Stimulated activated CD8-positive, alpha-beta memory T cell treated with anti-CD3 and anti-CD28 coated beads, Interleukin-12 subunit alpha, Interleukin-12 subunit beta, amount 100 ng/mL, for 4 hours (primary cell): Measurements from ENCODE around the gene MAST2.

ENCODE experiments used
- DNase-seq: peaks from one replicate; pipeline ENCODE4 v3.0.0-alpha.2; 2020; ENCODE audit warnings: low read depth

Gene MAST2

DNA sequence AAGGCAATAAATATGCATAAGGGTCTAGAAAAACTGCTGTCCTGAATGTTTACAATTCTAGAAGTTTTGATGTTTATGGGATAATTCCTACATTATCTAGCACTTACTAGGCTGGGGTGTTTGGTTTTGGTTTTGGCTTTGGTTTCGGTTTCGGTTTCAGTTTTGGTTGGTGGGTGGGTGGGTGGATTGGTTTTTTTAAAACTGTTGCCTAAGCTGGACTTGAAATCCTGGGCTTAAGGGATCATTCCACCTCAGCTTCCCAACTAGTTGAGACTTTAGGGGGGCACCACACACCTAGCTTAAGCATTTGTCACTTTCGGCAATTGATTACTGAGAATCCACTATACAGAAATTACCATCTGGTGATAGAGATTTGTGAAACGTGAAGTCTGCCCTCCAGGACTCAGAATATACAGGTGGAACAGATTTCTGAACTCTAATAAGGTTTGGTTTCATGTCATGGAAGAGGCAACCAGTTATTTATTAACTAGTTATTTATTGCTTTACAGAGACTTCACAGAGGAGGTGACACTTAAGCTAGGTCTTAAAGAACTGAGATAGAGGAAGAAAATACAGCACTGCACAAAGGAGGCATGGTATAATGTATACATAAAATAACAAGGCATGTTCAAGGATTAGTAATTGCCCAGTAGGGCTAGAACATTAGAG is 259.4 kb downstream of the MAST2 start:
- no peak for DNase-seq

DNA sequence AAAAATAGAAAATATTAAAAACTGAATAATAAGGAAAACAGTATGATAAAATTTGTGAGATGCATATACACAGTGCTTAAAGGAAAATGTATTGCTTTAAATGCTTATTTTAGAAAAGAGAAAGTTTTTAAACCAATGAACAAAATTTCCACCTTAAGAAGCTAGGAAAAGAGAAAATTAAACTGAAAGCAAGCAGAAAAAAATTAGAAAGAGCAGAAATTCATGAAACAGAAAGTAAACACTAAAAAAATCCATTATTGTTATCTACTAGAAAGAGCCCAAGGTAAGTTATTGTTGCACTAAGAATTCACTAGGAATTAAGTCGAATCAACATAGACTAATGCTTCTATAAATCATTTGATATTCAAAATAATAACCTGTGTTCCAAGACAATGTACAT is 261.3 kb downstream of the MAST2 start:
- no peak for DNase-seq

DNA sequence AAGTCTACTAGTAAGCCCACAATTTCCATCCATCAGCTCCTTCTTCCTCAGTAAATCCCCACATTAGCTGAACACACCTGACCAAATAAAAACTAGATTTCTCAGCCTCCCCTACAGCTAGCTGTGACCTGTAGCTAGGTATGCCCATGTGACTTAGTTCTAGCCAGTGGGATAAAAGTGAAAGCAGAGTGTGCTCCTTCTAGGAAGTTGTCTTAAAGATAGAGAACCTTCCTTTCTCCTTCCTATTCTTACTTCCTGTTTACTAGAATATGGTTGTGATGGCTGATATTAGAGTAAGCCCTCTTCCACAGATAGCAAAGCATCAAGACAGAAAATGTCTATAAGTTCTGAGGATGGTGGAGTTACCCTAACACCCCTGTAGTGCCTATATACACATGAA is 262.0 kb downstream of the MAST2 start:
- DNase-seq = no peak

DNA sequence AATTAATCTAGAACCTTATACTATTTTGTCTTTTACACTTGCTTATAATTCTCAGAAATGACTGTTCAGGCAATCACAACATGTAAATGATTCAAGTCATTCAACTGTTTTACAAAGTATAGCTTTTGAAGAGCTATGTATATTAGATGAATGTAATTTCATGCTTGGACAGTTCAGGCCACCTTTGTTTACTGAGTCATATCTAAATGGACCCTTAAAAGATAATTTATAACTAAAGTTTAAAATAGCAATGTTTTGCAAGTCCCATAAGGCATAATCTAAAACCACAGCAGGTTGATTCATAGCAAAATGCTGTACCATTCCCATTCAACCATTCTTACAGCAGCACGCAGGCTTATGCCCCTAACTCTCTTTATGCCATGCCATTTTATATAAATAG is 264.2 kb downstream of the MAST2 start:
- no peak for DNase-seq

DNA sequence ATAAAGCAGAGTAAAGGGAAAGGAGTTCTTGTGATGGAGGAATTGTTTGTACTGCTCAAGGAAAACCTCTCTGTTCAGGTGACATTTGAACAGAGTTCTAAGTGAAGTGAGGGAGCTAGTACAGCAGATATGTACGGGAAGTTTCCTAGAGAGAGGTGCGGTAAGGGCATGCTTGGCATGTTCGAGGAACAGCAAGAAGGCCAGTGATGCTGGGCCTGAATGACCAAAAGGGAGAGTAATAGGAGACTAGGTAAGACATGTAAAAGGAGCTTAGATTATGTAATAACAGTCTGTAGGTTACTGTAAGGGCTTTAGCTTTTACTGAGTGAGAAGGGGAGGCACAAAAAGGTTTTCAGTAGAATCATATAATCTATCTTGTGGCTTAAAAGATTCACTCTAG is 265.1 kb downstream of the MAST2 start:
- no peak for DNase-seq

DNA sequence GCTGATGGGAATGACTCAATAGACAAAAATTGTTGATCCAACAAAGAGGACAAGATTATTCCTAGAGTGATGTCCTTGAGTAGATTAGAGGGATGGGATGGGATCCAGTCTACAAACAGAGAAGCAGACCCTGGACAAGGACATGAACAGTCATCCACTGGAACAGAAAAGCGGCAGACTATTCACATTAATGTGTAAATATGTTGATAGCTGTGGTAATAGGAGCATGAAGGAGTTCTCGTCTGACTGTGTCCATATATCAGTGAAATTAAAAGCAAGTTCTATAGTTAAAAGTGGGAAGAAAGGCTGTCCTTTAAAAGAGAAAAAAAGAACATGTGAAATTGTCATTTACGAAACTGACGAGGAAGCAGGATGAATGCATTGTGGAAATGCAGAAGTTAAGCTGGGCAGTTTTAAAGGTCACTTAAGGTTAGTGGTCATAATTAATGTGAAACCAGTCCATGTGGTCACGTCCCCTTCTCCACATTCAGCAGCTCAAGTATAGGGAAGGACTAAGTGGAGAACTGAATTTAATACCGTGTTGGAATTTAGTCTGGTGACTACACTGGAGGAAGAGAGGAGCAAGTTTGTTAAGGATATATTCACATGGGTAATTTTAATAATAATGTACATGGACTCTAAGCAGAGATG is 266.9 kb downstream of the MAST2 start:
- no peak for DNase-seq

DNA sequence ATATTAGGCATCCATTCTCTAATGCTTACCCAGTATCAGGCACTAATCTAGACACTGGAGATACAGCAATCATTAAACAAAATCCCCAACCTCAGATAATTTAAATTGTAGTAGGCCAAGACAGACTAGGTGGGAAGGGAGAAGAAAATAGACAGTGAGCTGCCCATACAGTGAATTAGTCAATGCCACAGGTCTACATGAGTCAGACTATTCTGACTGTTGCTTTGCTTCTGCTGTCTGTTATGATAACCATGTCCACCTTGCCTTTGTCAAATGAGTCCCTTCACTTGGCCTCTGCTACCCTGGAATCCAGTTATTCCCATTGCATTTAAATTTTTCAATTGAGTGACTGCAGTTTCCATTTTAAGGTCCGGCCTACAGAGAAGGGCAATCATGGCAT is 269.6 kb downstream of the MAST2 start:
- no peak for DNase-seq

DNA sequence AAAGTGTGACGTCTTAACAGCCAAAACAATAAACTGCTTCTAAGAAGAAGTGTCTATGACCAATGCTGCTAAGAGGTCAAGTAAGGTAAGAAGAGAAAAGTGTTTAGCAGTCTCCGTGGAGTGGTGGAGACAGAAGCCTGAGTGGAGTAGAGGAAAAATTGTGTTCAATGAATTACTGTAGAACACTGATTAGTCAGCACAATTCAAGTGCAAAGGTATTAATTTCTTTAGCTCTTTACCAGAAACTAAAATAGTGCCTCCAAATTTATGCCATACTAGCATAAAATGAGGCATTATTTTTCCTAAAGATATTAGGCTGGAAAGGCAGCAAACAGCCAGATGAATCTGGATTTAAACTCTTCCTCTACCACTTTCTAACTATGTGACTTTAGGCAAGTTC is 272.9 kb downstream of the MAST2 start:
- DNase-seq = no peak

DNA sequence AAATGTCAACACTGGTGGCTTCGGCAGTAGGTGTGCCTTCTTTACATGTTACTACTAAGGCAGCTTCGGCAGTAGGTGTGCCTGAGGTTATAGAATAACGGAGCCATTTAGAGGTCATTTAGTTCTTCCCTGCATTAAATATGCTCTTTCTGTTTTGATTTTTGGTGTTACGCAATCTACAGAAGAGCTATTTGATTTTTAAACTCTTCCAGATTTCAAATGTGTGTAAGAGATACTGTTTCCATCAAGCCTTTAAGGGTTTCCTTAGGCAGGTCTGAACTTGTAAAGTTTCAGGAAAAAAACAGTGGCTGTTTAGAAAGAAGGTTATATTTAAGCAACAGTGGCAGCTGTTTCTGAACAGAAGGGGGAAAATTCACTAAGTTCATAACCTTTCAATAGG is 274.2 kb downstream of the MAST2 start:
- no peak for DNase-seq

DNA sequence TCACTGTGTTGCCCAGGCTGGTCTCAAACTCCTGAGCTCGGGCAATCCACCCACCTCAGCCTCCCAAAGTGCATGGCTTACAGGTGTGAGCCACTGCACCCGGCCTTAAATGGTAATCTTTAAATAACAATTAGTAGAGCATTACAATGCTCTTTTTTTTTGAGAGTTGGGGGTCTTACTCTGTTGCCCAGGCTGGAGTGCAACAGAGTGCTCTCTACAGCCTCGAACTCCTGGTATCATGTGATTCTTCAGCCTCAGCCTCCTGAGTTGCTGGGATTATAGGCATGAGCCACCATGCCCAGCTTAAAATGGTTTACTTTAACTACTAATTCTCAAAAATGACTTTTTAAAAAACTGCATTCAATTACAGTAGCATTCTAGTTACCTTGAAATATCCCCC is 276.8 kb downstream of the MAST2 start:
- DNase-seq = no peak

DNA sequence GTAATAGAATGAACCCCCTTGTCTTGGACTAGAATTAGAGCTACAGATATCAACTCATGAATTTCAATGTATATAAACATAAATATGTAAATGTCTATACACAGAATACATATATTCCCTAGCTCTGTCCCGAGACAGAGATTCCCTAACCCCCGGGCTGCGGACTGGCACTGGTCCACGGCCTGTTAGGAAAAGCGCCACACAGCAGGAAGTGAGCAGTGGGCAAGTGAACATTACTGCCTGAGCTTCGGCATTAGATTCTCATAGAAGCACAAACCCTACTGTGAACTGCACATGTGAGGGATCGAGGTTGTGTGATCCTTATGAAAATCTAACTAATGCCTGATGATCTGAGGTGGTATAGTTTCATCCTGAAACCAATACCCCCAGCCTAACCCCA is 277.8 kb downstream of the MAST2 start:
- DNase-seq = no peak

DNA sequence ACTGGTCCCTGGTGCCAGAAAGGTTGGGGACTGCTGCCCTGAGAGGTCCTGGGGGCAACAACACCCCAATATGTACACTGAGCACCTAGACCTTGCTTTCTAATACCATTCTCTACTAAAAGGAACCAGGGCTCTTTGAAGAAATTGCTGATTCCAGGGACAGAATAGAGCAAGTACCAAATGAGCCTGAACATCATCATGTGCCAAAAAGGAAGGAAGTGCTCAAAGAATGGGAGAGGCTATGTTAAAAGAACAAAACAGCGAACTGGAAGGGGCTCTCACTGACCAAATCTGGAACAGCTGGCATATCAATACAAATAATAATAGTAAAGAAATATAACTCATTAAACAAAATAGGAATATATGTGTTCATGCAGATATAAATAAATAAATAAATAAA is 278.2 kb downstream of the MAST2 start:
- DNase-seq = no peak

DNA sequence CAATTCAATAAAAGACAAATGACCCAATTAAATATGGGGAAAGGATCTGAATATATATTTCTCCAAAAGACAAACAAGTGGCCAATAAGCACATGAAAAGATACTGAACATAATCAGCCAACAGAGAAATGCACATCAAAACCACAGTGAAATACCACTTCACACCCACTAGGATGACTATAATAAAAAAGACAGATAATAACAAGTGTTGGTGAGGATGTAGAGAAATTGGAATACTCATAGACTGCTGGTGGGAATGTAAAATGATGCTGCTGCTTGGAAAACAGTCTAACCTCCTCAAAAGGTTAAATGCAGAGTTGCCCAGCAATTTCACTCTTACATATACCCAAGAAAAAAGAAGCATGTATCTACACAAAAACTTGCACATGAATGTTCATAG is 280.2 kb downstream of the MAST2 start:
- no peak for DNase-seq

DNA sequence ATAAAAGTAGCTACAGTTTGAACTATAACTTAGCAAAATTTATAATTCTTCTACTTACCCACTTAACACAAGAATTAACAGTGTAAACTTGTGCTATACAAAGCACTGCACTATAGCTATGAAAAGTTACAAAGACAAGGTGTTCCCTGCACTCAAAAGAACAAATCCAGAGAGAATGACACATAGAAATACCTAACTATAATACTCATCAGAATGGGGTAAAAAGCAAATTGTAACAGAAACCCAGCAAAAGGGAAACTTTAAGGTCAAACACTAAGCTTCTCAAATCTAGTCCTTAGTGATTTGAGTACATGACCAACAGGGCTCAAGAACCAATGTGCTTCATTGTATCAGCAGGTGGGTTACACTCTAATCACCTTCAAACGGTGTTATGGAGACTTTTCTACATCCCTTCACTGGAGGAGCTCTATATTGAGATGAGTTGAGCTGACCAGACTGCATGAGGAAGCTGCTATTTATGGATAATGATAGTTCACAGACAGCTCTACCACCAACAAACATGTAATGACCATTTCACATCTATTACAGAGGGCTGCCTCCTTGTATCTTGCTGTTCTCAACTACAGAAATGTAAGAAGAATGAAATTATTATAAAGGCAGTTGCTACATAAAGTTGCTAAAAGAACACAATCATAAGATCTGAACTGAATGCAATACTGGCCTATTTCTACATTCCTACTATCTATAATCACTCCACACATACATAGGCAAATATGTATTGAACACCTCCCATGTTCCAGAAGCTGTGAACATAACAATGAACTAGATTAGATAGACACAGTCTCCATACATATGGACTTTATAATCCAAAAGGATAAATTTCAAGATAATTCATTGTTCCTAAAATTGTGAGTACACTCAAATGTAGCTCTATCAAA is 281.4 kb downstream of the MAST2 start:
- DNase-seq = no peak
